K562 (cell line): ENCODE results near the gene MDC1. TPM values are rescaled to one million over a fixed set of nuclear protein-coding genes. Genes with fewer than 3 reads are reported as not detected.

Source experiments
- CBX8 ChIP-seq: fragments of 200-600 bp; sonication (generic); IDR thresholded peaks from 2 replicates; pipeline ENCODE4 v1.6.1; 2012; ENCODE audit warnings: borderline replicate concordance, mixed run types, low read depth, mild to moderate bottlenecking, moderate library complexity, mixed read lengths, low read length, control low read depth, inconsistent platforms; ENCODE audit not compliant: poor library complexity, severe bottlenecking; ENCODE audit errors: extremely low read depth
- E2F6 ChIP-seq, 2 experiments: IDR thresholded peaks; 2 replicates each; pipeline ENCODE4 v1.6.1; 2011; ENCODE audit warnings: borderline replicate concordance in 1 of 2, control low read depth in 1 of 2, low read depth in 1 of 2, low read length in 1 of 2, mild to moderate bottlenecking in 1 of 2, mixed read lengths in 1 of 2, moderate library complexity in 1 of 2; ENCODE audit not compliant: insufficient read depth in 1 of 2, insufficient read length in 1 of 2, poor library complexity in 1 of 2, severe bottlenecking in 1 of 2; ENCODE audit errors: extremely low read depth in 1 of 2
- EP300 ChIP-seq: IDR thresholded peaks from 2 replicates; pipeline ENCODE4 v1.6.1; 2012; ENCODE audit warnings: low read length, improper control_type of control experiment
- ERF ChIP-seq: fragments of 450-650 bp; formaldehyde crosslinking; IDR thresholded peaks from 2 replicates; pipeline ENCODE4 v1.4.0; 2020; ENCODE audit warnings: mild to moderate bottlenecking, mixed read lengths
- GATAD2A ChIP-seq: fragments of 450-650 bp; IDR thresholded peaks from 2 replicates; pipeline ENCODE4 v1.6.1; 2017
- HBP1 ChIP-seq: fragments of 450-650 bp; formaldehyde crosslinking; IDR thresholded peaks from 2 replicates; pipeline ENCODE4 v1.4.0; 2022; ENCODE audit warnings: missing genetic modification characterization
- HDAC3 ChIP-seq: fragments of 450-650 bp; IDR thresholded peaks from 2 replicates; pipeline ENCODE4 v1.6.1; 2018; ENCODE audit warnings: borderline replicate concordance, mild to moderate bottlenecking, moderate library complexity; ENCODE audit not compliant: partially characterized antibody
- HMG20A ChIP-seq: fragments of 450-650 bp; formaldehyde crosslinking; conservative IDR thresholded peaks from 2 replicates; pipeline ENCODE4 v1.4.0; 2020; ENCODE audit warnings: mild to moderate bottlenecking, mixed read lengths
- SETDB1 ChIP-seq: IDR thresholded peaks from one replicate; pipeline ENCODE4 v1.6.1; 2012; ENCODE audit warnings: low read length, control low read depth, inconsistent platforms
- SIN3A ChIP-seq, 2 experiments: fragments of 150-350 bp in 1 of 2; IDR thresholded peaks; 2 replicates each; pipeline ENCODE4 v1.6.1; 2011 to 2016; ENCODE audit warnings: borderline replicate concordance in 2 of 2, low read depth in 2 of 2, low read length in 2 of 2, mild to moderate bottlenecking in 2 of 2, moderate library complexity in 2 of 2; ENCODE audit not compliant: control insufficient read depth in 1 of 2
- STAT6 ChIP-seq: sonication (generic); formaldehyde crosslinking; IDR thresholded peaks from 2 replicates; pipeline ENCODE4 v1.8.1; 2023; ENCODE audit warnings: mild to moderate bottlenecking, missing genetic modification reagents
- TBL1XR1 ChIP-seq, 2 experiments: IDR thresholded peaks; 2 replicates each; pipeline ENCODE4 v1.6.1; 2012; ENCODE audit warnings: improper control_type of control experiment in 2 of 2, low read length in 2 of 2, mild to moderate bottlenecking in 1 of 2
- ZNF551 ChIP-seq: fragments of 250-450 bp; sonication (Bioruptor Pico); IDR thresholded peaks from 2 replicates; pipeline ENCODE4 v1.5.0; 2021; ENCODE audit warnings: mild to moderate bottlenecking, moderate library complexity
- polyA plus RNA-seq, 8 experiments: library from polyadenylated mRNA; depleted of rRNA in 4 of 8; stranded (reverse) in 5 of 8; unstranded in 3 of 8; fragments of >200 nt; fragmentation: Nextera tagmentation in 2 of 8; fragmentation: Illumina TruSeq in 1 of 8; extraction: Ambion mirVana in 2 of 8; extraction: Trizol in 1 of 8; gene quantifications; 2 replicates each; pipeline versions ENCODE4 v1.2.1 to v1.2.3, GENCODE V29; 2011 to 2014; ENCODE audit warnings: inconsistent platforms in 1 of 8, missing spikeins in 1 of 8
- total RNA-seq, 7 experiments: library from RNA; depleted of rRNA in 6 of 7; stranded (reverse); fragments of >200 nt in 6 of 7; fragmentation: Illumina TruSeq in 2 of 7; extraction: Trizol in 2 of 7; gene quantifications; 2 replicates each; pipeline versions ENCODE4 v1.2.1 to v1.2.3, GENCODE V29; 2011 to 2021; ENCODE audit warnings: low replicate concordance in 1 of 7
- TF ChIP-seq, protein P1 (sequence below): sonication (generic); formaldehyde crosslinking; IDR thresholded peaks from 2 replicates; pipeline ENCODE4 v1.8.0; 2023; ENCODE audit warnings: missing genetic modification reagents, mild to moderate bottlenecking, borderline replicate concordance
- TF ChIP-seq, protein P2 (sequence below): sonication (generic); formaldehyde crosslinking; IDR thresholded peaks from 2 replicates; pipeline ENCODE4 v1.8.0; 2022; ENCODE audit warnings: missing genetic modification reagents, mild to moderate bottlenecking, moderate library complexity, borderline replicate concordance

The MDC1 gene
- total and polyA plus RNA-seq, 9 of the 15 experiments (the other 6 are each of a cell fraction or from before 2014, with no cell fraction given), result 8.2 to 114 (median 20.0) TPM

GRCh38 chr6:30720738-30721197, 3.7 kb upstream of the MDC1 start (continued):
- TF ChIP-seq, protein P1, sequence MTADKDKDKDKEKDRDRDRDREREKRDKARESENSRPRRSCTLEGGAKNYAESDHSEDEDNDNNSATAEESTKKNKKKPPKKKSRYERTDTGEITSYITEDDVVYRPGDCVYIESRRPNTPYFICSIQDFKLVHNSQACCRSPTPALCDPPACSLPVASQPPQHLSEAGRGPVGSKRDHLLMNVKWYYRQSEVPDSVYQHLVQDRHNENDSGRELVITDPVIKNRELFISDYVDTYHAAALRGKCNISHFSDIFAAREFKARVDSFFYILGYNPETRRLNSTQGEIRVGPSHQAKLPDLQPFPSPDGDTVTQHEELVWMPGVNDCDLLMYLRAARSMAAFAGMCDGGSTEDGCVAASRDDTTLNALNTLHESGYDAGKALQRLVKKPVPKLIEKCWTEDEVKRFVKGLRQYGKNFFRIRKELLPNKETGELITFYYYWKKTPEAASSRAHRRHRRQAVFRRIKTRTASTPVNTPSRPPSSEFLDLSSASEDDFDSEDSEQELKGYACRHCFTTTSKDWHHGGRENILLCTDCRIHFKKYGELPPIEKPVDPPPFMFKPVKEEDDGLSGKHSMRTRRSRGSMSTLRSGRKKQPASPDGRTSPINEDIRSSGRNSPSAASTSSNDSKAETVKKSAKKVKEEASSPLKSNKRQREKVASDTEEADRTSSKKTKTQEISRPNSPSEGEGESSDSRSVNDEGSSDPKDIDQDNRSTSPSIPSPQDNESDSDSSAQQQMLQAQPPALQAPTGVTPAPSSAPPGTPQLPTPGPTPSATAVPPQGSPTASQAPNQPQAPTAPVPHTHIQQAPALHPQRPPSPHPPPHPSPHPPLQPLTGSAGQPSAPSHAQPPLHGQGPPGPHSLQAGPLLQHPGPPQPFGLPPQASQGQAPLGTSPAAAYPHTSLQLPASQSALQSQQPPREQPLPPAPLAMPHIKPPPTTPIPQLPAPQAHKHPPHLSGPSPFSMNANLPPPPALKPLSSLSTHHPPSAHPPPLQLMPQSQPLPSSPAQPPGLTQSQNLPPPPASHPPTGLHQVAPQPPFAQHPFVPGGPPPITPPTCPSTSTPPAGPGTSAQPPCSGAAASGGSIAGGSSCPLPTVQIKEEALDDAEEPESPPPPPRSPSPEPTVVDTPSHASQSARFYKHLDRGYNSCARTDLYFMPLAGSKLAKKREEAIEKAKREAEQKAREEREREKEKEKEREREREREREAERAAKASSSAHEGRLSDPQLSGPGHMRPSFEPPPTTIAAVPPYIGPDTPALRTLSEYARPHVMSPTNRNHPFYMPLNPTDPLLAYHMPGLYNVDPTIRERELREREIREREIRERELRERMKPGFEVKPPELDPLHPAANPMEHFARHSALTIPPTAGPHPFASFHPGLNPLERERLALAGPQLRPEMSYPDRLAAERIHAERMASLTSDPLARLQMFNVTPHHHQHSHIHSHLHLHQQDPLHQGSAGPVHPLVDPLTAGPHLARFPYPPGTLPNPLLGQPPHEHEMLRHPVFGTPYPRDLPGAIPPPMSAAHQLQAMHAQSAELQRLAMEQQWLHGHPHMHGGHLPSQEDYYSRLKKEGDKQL (CRISPR knock-in tag), result no peak
- TF ChIP-seq SETDB1 (no peak), HDAC3 (no peak), SIN3A (IDR thresholded peaks at IDR 0.05; ENCODE audit: borderline replicate concordance in 2 of 2, control insufficient read depth in 1 of 2, low read depth in 2 of 2, low read length in 2 of 2) (peak; percentile 19 to 88; a peak in 1 of 4 replicates), HMG20A (CRISPR knock-in tag) (no peak), ERF (CRISPR knock-in tag) (peak; percentile 77), EP300 (no peak), E2F6 (IDR thresholded peaks at IDR 0.05; ENCODE audit: borderline replicate concordance in 1 of 2, extremely low read depth in 1 of 2, insufficient read depth in 1 of 2, insufficient read length in 1 of 2, low read depth in 1 of 2, low read length in 1 of 2, poor library complexity in 1 of 2, severe bottlenecking in 1 of 2) (peak; percentile 46 to 83), GATAD2A (no peak), HBP1 (CRISPR knock-in tag) (peak; percentile 77), ZNF551 (CRISPR knock-in tag) (no peak), STAT6 (no peak), CBX8 (no peak), TBL1XR1 (IDR thresholded peaks at IDR 0.05; ENCODE audit: low read length in 2 of 2) (no peak)
- TF ChIP-seq, protein P2, sequence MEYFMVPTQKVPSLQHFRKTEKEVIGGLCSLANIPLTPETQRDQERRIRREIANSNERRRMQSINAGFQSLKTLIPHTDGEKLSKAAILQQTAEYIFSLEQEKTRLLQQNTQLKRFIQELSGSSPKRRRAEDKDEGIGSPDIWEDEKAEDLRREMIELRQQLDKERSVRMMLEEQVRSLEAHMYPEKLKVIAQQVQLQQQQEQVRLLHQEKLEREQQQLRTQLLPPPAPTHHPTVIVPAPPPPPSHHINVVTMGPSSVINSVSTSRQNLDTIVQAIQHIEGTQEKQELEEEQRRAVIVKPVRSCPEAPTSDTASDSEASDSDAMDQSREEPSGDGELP, result no peak; the same call in 1 of the 2 replicates
